Bone marrow (tissue), 2 donors: Measurements from ENCODE around the gene TBX15.
"Not testable (repeated sequence)": the region's sequence is repeated elsewhere in the genome, so short reads cannot be mapped to it uniquely, and the experiment has no call there.

ENCODE experiments used
- DNase-seq, 2 donors: peaks; one replicate each; lab custom pipeline; 2025; lab: John Stamatoyannopoulos, UW

Gene TBX15

DNA sequence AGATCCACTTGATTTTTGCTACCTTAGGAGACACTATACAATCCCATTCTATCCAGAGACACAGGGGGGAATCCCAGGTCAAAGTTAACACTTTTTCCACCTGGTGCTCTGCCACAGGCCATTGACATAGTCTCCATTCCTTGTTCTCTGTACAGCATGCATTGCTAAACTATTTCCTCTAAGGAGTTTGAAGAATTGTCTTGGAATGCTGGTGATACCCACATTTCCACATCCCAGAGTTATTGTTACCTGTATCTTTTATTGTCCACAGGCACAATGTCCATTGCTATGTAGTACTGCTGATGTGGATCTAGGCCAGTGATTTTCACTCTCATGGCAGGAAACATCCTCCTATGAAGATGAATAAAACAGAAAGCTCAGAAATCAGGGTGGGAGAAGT is 61.9 kb downstream of the TBX15 start:
- DNase-seq: no peak

GRCh38 chr1:118925651-118926050 is 62.5 kb downstream of the TBX15 start:
- DNase-seq: no peak

DNA sequence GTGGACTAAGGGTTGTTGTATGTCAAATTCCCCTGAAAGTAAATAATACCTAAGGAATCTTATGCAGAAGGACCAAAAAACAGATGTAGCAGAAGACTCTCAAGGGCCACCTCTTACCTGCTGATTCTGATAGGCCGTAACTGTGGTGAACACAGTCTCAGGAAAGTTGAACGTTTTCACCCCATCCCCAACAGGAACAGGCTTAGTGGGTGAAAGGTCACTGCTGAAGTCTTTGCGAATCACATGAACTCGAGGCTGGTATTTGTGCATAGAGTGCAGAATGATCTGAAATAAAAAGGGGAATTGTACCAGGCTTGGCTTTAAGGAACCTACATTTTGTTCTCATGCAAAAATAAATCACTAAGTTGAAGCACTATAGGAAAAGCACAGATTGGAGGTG is 64.8 kb downstream of the TBX15 start:
- DNase-seq: no peak

DNA sequence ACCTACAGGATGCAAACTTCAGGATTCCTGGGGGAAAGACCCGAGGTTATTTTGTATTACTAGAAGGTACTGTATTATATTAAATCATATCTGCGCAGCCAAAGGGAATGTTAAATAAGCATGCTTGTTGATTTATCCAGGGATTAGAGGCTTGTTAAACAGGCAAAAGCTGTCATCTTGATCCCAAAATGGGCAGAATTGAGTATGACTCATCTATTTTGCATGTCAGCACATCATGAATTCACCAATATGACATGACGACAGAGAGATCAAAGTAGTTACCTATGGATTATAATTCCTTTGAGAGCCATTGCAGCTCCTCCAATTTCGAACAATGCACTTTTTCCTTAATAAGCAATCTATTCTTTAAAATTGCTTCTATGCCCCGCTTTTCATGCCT is 66.1 kb downstream of the TBX15 start:
- no peak for DNase-seq

DNA sequence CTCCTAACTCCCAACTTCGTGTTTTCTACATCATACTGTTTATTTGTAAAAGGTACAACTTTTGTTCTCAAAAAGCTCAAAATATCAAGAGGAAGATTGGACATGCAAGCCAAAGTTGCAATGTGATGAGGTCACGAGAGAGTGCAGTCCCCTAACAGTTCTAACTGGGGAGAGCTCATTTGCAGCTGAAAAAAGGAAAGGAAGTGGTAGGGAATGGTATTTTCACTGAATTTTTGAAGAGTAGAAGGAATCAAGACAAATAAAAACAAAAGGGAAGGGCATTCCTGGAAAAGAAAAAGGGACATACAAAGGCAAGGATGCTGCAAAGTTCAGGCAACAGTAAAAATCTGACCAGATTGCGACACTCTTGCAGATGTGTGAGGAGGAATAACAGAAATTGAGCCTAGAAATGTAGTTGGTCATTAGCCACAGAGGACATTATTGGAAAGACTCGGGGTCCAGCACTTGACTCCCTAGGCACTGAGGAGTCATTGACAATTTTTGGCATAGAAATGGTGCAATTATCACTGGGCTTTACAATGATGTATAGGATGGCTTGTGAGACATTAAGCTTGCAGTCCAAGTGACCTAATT is 67.9 kb downstream of the TBX15 start:
- DNase-seq: no peak

DNA sequence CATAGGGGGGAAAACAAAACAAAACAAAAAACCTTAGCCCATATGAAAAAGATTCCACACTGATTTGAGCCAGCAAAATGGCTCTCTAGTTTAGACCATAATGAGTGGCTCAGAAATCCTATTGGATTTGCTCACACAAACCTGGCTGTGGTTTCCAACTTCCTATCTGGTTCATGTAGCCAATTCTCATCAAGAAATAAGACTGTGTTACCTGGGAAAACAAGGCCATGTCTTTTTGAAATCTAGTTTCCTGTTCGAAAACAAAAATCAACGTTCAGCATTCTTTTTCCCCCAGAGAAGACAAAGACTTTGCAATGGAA is 69.2 kb downstream of the TBX15 start:
- DNase-seq: no peak

DNA sequence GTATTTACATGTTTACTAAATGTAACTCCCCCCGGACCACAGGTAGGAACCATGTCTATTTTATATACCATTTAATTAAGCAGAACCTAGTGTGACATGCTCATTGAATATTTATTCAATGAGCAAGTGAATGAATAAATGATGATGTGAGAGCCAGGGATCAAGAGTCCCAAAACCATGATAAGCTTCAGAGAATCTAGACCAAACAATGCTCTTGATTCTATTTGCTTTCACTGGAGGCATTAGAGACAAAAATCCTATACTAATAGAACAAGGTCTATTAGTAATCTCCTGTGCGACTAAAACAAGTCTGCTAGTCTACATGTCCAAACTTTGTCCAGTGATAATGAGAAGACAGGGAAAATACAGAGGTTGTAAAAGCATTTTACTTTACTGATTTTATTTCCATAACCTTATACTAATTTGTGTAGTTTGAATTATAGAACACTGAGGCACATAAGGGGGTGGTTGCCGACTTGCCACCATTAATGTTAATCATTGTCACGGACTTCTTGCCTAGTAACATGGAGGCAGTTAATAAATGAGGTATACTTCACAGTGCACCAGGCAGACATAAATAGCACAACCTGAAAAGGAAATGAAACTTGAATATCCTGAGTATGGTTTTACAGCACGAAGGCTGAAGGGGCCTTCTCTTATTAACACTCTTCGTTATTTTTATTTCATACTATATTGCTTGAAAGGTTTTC is 69.8 kb downstream of the TBX15 start:
- DNase-seq: no peak

DNA sequence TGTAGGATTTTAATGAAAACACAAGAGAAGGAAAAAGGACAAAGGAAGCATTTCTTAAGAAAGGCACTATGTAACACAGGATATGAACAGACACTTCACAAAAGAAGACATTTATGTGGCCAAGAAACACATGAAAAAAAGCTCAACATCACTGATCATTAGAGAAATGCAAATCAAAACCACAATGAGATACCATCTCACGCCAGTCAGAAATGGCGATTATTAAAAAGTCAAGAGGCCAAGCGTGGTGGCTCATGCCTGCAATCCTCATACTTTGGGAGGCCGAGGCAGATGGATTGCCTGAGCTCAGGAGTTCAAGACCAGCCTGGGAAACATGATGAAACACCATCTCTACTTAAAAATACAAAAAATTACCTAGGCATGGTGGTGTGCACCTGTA is 71.8 kb downstream of the TBX15 start:
- not testable (repeated sequence) for DNase-seq

GRCh38 chr1:118914379-118915161 is 73.6 kb downstream of the TBX15 start:
- DNase-seq: no peak

GRCh38 chr1:118913818-118914217 is 74.3 kb downstream of the TBX15 start:
- no peak for DNase-seq

GRCh38 chr1:118912574-118912973 is 75.6 kb downstream of the TBX15 start:
- no peak for DNase-seq

DNA sequence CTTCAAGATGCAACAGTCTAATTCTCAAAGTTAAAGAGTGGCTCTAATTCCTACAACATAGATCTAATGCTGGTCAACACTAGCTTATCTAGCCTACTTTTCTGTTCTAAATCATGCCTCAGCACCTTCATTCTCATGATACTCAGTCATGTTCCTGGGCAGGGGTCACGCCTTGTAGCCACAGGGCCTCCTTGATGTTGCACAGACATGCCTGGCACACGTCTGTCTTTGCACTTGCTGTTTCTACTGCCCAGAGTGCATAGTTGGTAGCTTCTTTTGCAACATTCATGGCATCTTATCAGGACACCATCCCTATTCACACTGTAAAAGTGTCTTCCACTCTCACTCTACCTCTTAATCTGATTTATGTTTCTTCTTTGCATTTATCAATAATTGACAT is 76.6 kb downstream of the TBX15 start:
- no peak for DNase-seq

DNA sequence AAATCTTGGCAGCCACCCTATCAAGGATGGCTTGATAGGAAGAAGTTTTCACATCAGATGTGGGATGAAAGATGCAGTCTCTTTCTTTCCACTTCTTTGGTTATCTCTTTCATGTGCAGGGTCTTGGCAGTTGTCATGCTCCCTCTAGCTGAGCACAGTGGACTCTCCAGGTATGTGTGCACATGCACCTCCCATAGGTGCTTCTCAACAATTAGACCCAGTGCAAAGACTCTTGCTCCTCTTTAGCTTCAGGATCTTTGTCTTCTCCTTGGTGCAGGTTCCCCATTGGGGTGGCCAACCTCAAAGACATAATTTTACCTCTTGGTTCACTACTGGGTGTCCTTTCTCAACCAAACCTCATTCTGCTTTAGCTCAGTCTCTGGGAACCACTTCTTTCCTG is 80.7 kb downstream of the TBX15 start:
- no peak for DNase-seq

DNA sequence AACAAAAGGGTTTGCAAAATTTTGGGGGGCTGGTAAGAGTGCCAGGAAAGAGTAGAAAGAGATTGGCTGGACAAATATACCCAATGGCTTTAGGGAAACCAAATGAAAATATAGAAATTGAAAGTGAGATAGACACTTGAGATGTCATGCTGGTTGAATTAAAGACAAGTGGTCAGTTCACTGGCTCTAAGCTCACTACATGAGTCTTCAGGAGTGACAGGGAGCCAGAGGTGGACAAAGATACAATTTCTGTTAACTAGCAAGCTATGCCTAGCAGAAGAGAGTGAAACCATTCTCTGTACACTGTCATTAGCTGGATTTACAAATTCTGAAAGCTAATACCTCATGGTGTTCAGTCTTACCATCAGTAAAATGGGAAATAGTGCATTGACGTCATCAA is 82.5 kb downstream of the TBX15 start:
- no peak for DNase-seq

GRCh38 chr1:118905196-118905595 is 82.9 kb downstream of the TBX15 start:
- no peak for DNase-seq

- DNase-seq: no peak
These were observed 85.4 kb downstream of the TBX15 start for GRCh38 chr1:118902711-118903191.

DNA sequence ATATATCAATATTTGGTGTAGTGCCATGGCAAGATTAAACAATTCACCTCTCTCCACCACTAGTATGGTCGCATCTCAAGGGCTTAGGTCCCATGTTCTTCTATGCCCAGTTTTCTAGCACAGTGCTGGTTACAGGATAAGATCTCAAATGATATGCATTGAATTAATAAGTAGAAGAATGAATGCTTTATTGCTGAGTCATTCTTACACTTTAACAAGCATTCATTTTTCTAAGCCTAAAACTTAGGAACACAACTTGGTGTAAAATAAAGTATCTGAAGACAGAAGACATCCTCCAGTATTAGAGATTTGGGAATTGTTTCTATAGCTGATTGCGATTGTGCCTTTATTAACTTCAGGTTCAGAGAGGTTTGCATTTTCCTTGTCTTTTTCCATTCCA is 85.8 kb downstream of the TBX15 start:
- DNase-seq: no peak

- no peak for DNase-seq
These were observed 87.3 kb downstream of the TBX15 start for GRCh38 chr1:118900643-118901440.

DNA sequence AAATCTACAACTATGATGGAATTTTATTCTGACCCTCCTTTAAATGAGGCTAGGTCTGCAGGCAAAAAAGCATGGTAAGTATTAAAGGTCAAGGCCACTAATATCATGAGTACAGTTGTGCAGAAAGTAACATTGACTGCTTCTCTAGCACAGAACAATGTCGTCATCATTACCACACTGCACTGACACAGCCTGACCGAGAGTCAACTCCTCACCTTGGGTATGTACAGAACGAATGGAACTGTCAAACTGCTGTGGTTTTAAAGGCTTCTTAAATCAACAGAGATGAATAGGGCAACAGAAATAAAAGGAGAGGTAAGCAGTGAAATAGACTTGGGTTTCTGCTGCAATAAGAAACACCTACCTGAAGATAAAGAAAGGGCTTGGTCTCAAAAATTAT is 88.8 kb downstream of the TBX15 start:
- no peak for DNase-seq

DNA sequence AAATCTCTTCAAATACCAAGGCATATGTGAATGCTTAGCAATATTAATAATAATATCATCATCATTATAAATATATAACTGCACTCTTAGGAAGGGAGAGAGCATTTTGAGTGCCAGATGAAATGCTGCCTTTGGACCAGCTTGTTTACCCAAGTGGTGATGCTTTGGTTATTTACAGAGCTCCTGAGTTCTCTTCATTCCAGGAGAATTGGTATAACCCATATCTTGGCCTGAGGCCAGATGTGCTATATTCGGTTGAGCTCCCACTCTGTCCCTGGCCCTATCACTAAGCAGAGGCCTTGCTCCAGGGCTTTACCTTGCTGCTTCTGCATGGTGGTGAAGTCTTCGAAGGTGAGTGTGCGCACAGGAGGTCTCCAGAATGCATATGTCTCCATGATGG is 89.4 kb downstream of the TBX15 start:
- DNase-seq: no peak

- DNase-seq: no peak
These were observed 91.7 kb downstream of the TBX15 start for GRCh38 chr1:118896416-118896815.

DNA sequence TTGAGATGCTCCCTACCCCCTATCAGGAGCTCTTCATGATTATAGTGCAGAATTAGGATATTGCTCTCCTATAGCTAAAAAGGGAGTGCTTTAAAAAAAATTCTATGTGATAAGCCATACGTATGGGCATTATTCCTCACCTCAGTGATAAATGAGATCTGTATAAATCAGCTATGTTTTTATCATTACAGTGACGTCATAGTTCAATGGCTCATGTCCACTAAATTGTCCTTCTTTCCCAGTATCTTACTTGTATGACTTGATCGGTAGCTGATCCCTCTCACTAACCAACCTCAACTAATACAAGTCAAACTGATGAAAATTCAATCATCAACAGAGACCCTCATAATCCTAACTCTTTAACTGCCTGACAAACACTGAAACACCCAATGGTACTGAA is 93.3 kb downstream of the TBX15 start:
- no peak for DNase-seq
